Rectal smooth muscle tissue (tissue), 1 donor: ENCODE measurements around the gene TTC28.

ENCODE experiments used
- H3K27ac ChIP-seq: one replicate; pipeline ENCODE4 v1.7.0; 2013; ENCODE audit warnings: low read depth, low read length, inconsistent platforms
- H3K27me3 ChIP-seq: one replicate; pipeline ENCODE4 v1.7.0; 2013; ENCODE audit warnings: low read length; ENCODE audit not compliant: control insufficient read depth, insufficient read depth
- H3K36me3 ChIP-seq: one replicate; pipeline ENCODE4 v1.7.0; 2013; ENCODE audit warnings: low read length; ENCODE audit not compliant: control insufficient read depth, insufficient read depth
- H3K4me1 ChIP-seq: one replicate; pipeline ENCODE4 v1.7.0; 2013; ENCODE audit warnings: low read length; ENCODE audit not compliant: control insufficient read depth, insufficient read depth
- H3K4me3 ChIP-seq: one replicate; pipeline ENCODE4 v1.7.0; 2013; ENCODE audit warnings: low read length
- H3K9ac ChIP-seq: one replicate; pipeline ENCODE4 v1.7.0; 2013; ENCODE audit warnings: low read length

The TTC28 gene

DNA sequence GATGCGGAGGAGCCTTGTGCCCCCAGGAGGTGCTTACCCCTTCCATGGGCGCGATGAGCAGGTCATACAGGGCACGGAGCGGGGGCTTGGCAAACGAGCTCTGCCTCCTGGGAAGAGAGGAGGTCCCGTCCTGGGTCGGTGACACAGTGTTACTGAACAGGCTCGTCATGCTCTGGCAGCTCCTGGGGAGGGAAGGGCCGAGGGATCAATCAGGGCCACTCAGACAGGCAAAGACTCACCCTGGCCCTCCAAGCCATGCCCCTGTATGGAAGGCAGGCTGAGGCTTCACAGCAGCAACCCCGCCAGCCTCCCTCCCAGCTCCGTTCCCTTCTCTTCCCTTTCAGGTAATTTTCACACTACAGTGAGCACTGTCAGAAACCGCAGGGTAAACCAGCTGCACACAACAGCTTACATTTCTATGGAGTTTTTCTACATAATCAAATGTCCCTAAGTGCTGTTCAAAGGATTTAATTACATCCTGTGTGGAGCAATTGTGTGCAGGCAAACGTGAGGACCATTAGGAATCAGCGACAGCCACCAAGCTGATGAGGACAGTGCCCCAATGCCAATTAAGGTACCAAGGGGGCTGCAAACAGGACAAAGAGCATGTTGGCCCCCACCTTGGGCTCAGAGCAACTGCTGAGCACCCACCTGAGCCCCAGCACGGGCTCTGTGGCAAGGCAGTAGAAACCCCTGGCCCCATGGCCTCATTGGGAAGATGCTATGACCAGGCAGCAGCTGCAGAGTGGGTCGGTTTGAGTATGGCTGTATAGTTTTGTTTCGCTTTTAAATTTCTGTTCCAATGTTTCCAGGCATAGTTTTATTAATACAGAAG is 665.2 kb downstream of the TTC28 start:
- no peaks in the 10 kb centered on the region for H3K36me3 ChIP-seq
- no peak overlapping the region for H3K9ac ChIP-seq
- no peaks in the 10 kb centered on the region for H3K27me3 ChIP-seq
- peaks cover 1% of the 10 kb centered on the region for H3K4me1 ChIP-seq
- no peak overlapping the region for H3K4me3 ChIP-seq
- H3K27ac ChIP-seq: no peak overlapping the region

DNA sequence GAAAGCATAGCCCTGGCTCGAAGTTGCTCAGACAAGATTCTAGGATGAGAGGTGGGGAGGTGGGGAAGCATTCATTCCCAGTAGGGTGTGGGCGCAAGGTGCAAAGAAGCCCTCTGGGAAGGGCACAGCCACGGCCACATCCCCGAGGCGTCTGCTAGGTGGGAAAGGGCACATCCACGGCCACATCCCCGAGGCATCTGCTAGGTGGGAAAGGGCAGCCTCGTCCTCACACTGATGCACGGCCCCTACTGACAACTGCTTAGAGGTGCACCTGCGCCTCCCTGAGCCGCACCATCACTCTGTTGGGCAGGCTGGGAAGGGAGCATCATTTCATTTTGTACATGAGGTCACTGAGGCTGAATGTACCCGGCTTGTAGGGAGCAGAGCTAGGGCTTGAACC is 666.0 kb downstream of the TTC28 start:
- Histone ChIP-seq H3K4me1 (peaks cover 9% of the 10 kb centered on the region), H3K36me3 (no peaks in the 10 kb centered on the region), H3K27ac (no peak overlapping the region), H3K4me3 (no peak overlapping the region), H3K9ac (no peak overlapping the region), H3K27me3 (no peaks in the 10 kb centered on the region)

DNA sequence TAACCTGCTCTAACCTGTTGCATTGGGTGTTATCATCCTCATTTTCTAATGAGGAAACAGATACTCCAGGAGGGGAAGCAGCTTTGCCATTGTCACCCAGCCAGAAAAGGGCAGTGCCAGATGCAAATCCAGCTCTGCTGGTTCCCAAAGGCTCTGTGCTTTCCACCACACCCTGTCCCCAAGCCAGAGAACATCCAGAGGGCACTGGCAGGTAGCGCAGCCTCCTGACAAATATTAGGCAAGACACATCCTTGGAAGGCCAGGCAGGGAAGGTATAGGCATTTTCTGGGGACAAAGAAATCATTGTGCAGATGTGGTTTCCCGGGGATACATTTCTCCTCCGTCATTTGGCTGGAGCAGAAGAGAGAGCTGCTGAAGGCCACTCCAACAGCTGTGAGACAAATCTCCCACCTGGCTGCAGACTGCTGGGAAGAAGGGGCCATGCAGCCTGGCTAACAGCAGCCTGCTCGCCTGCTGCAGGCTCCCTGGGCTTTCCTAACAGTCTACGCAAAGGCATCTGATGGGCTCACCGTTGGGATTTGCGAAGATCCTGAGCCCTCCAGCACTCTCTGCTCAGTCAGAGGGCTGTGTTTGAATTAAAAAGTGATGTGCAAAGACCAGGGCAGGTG is 666.7 kb downstream of the TTC28 start:
- H3K4me3 ChIP-seq: no peak overlapping the region
- no peak overlapping the region for H3K27ac ChIP-seq
- peaks cover 12% of the 10 kb centered on the region for H3K4me1 ChIP-seq
- no peak overlapping the region for H3K9ac ChIP-seq
- H3K27me3 ChIP-seq: no peaks in the 10 kb centered on the region
- no peaks in the 10 kb centered on the region for H3K36me3 ChIP-seq

DNA sequence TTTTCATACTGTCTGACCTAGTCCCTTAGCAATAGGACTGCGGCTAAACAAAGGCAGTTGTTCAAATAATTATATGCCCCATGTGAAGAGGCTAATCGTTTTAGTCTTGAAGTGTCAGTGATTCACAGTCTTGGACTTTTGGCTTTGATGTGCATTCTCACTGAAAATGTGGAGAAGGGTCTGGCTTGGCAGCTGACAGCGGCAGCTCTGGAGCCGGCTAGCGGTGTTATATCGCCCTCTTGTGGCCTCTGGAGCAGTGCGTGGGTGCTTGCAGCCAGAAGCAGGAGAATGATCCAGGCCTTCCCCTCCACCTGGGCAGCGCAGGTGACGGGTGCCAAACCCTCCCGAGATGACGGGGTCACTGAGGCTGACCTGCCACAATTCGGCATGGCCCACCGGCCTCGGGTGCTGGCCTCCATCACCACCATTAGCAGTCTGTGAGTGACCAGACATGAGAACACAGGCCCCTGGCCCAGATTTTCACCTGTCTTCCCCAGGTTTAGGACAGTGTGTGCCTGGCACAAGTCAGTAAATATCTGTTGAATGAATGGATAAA is 670.3 kb downstream of the TTC28 start:
- H3K36me3 ChIP-seq: no peaks in the 10 kb centered on the region
- H3K9ac ChIP-seq: no peak overlapping the region
- no peaks in the 10 kb centered on the region for H3K27me3 ChIP-seq
- H3K4me1 ChIP-seq: peaks cover 12% of the 10 kb centered on the region
- H3K4me3 ChIP-seq: no peak overlapping the region
- peak overlapping the region; percentile 38 for H3K27ac ChIP-seq

DNA sequence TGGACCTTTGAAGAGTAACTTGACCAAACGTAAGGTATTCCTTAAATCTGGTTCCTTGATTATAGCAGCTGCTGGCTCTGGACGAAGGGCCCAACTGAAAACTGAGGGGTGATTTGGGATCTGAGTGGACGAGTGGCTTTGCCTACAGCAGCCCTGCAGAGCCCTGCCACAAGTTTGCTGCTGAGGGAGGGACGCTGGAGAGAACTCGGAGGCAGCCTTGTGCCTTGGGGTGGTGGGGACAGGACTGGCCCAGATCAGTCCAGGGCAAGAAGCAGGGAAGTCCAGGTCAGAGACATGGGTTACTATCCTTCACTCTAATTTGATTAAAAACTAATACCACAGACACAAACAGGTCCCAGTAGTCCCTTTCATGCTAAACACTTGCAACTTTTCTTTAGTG is 671.0 kb downstream of the TTC28 start:
- Histone ChIP-seq H3K27ac (peak overlapping the region; percentile 38), H3K4me3 (no peak overlapping the region), H3K4me1 (peaks cover 12% of the 10 kb centered on the region), H3K27me3 (no peaks in the 10 kb centered on the region), H3K36me3 (no peaks in the 10 kb centered on the region), H3K9ac (no peak overlapping the region)

DNA sequence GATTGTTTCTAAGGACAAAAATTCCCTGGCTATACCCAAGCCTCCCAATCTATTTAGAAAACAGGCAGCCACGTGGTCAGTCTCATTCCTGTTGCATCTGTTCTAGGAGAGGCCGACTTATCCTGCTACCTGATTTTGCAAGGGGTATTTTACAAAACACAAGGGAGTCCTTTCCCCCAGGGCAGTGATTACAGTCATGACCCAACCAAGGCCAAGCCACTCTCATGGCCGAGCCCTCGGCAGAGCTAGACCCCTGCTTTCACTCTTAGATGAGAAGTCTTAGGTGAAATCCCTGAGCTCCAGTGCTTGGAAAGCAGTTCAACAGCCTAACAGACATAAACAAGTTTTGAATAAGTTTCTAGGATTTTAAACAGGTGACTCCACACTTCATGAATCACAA is 671.6 kb downstream of the TTC28 start:
- no peaks in the 10 kb centered on the region for H3K27me3 ChIP-seq
- H3K4me3 ChIP-seq: no peak overlapping the region
- H3K27ac ChIP-seq: no peak overlapping the region

DNA sequence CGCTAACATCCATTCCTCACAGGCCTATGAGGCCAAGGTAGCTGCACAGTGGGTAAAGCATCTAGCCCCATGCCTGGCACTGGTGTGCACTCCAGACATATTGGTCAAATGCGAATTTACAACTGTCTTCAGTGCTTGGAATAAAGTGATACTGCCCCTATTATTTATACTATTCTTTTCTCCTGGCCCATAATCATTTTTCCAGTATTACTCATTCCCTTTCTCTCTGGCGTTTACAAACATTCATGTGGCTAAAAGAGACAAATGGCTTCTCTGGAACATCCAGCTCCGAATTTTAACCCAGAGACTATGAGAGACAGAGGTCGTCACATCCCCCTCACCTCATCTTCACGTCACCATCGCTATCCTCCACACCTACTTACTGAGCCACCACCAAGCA is 673.4 kb downstream of the TTC28 start:
- Histone ChIP-seq H3K4me3 (no peak overlapping the region), H3K27me3 (no peaks in the 10 kb centered on the region), H3K9ac (no peak overlapping the region), H3K27ac (no peak overlapping the region), H3K4me1 (peaks cover 12% of the 10 kb centered on the region), H3K36me3 (no peaks in the 10 kb centered on the region)

More for the DNA sequence above, 671.6 kb downstream of the TTC28 start:
- no peaks in the 10 kb centered on the region for H3K36me3 ChIP-seq
- no peak overlapping the region for H3K9ac ChIP-seq
- peaks cover 12% of the 10 kb centered on the region for H3K4me1 ChIP-seq

DNA sequence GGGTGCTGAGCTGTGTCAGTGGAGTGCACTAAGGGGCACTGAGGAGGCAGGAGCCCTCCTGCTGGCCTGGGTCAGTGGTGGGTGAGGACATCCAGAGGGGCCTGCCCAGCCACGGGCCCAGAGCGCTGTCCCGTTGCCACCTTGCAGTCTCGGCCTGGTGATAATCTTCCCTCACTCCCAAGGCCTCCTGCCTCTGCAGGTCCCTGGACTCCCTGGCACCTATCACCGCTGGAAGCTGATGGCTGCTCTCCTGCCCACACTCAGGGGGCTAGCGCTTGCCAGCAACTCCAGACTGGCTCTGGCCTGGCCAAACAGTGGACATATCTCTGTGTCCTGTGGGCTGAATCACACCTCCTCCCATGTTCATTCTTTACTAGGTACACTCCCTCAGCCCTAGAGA is 674.1 kb downstream of the TTC28 start:
- H3K27ac ChIP-seq: no peak overlapping the region
- H3K4me3 ChIP-seq: no peak overlapping the region
- no peaks in the 10 kb centered on the region for H3K27me3 ChIP-seq
- H3K9ac ChIP-seq: no peak overlapping the region
- peaks cover 12% of the 10 kb centered on the region for H3K4me1 ChIP-seq
- H3K36me3 ChIP-seq: no peaks in the 10 kb centered on the region

DNA sequence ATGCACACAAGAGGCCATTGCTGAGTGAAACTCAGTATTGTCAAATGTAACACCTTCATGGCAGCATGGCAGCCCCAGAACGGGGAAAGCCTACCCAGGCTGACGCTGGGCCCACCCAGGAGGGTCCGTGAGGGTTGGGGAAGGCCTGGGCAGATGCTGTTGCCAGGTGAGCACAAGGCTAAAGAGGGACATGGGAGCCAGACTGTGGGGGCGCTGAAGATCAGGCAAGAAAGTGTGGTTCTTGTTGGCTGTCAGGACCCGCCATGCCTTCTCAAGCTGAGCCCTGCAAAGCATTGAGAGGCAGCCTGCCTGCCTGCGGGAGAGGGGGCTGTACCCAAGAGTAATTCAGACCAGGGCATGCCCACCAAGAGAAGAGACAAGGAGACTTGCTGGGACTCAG is 675.6 kb downstream of the TTC28 start:
- Histone ChIP-seq H3K9ac (no peak overlapping the region), H3K27ac (no peak overlapping the region)

DNA sequence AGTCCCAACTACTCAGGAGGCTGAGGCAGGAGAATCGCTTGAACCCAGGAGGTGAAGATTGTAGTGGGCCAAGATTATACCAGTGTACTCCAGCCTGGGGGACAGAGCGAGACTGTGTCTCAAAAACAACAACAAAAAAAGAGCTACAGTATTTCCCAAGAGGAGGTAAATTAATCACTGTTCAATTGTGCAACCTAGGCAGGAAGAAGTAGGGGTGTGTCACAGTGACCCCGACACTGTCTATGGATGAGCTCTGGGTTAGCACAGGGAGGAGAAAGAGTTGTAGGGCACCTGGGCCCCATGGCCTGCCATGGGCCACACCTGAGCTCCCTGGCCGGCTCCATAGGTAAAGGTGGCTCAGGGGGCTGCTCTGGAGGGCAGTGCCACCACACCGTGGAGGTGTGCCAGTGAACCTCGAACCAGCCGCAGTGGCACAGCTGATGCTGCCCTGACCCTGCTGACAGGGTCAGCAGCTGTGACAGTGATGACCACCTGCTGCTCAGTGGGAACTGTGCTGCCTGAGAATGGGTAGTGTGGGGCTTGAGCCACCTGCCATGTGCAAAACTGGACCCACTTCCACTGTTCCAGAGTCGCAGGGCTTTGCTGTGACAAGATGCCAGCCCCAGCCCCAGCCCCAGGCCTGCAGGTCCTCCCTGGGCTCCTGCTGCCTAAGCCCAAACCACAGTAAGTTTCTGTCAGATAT is 676.6 kb downstream of the TTC28 start:
- Histone ChIP-seq H3K4me1 (peaks cover under 1% of the 10 kb centered on the region), H3K4me3 (no peak overlapping the region), H3K36me3 (peaks cover under 1% of the 10 kb centered on the region), H3K9ac (no peak overlapping the region), H3K27ac (no peak overlapping the region), H3K27me3 (no peaks in the 10 kb centered on the region)

More for the DNA sequence above, 675.6 kb downstream of the TTC28 start:
- Histone ChIP-seq H3K27me3 (no peaks in the 10 kb centered on the region), H3K4me3 (no peak overlapping the region), H3K4me1 (peaks cover 7% of the 10 kb centered on the region), H3K36me3 (no peaks in the 10 kb centered on the region)

DNA sequence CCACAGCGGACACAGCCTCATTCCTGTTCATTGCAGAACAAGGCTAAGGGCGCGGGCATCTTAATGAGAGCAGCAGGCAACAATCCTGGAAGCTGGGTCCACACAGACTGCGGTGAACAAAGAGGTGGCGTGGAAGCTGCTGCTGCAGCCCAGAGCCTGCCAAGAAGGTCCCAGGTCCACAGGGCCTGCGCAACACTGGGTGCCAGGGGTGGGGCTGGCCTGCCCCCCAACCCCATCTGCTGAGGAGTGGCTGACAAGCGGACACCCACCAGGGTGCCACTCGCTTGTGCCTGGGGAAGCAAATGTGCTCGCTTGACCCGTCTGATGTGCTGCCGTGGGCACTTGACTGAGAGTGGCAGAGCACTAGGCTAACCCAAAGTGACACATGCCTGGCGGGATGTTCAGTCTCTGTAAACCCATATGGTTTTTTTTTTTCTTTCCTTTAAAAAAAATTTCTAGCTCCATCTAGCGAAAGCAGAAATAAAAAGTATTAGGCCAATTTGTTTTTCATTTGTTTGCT is 677.4 kb downstream of the TTC28 start:
- peaks cover 2% of the 10 kb centered on the region for H3K36me3 ChIP-seq
- no peaks in the 10 kb centered on the region for H3K27me3 ChIP-seq
- H3K4me1 ChIP-seq: no peaks in the 10 kb centered on the region
- H3K9ac ChIP-seq: no peak overlapping the region
- H3K27ac ChIP-seq: no peak overlapping the region
- H3K4me3 ChIP-seq: no peak overlapping the region

DNA sequence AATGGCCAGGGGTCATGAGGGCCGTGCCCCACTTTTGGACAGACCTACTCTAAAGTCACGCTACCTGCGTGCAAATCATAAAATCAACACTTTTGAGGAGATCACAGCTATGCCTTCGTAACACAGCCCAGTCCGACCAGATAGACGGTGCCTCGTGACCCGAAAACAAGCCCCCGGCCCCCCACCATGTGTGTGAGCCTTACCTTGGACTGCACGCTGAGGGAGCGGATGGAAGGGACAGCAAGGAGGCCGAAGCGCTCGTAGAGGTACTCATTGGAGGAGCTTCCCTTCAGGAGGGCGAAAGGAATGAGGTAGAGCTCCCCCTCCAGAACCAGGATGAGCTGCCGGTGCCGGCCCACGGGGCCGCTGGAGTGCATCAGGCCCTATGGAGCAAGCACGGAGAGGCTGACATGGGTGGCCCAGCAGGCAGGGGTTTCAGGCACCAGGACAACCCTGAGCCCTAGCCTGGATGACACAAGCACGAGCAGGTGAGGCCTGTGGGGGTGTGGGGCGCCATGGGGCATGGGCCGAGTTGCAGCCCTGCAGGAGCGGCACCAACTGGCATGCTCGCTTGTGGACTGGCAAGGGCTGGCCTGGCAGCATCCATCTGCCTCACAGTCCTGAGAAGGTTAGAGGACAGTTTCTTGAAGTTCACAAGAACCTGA is 678.3 kb downstream of the TTC28 start:
- Histone ChIP-seq H3K27me3 (no peaks in the 10 kb centered on the region), H3K9ac (no peak overlapping the region), H3K36me3 (peaks cover 2% of the 10 kb centered on the region), H3K4me1 (no peaks in the 10 kb centered on the region), H3K4me3 (no peak overlapping the region), H3K27ac (no peak overlapping the region)
